Activated CD8-positive, alpha-beta T cell treated with anti-CD3 and anti-CD28 coated beads, Interleukin-2, amount 10 ng/mL, durations not matched to agents 7 days and 5 days (primary cell): ENCODE results near the gene KCP. TPM values are rescaled to one million over a fixed set of nuclear protein-coding genes. Genes with fewer than 3 reads are reported as not detected.
A peak's percentile ranks its signal among the peaks of the same experiment; 100 is the strongest.

ENCODE experiments used
- ATAC-seq: fragments of 150-1000 bp; cut with Tn5 transposase; one replicate; pipeline ENCODE4 v1.10.0; 2021; ENCODE audit warnings: moderate library complexity
- CTCF ChIA-PET: fragments of 350-600 bp; sonication (Branson Sonifier 250); formaldehyde crosslinking; loops from one replicate; lab custom pipeline; 2021; ENCODE audit warnings: antibody characterized with exemption; lab: Charles Lee
- POLR2A ChIA-PET: fragments of 350-600 bp; sonication (Branson Sonifier 250); formaldehyde crosslinking; loops from one replicate; lab custom pipeline; 2021; ENCODE audit warnings: antibody characterized with exemption; lab: Charles Lee
- DNase-seq: peaks from one replicate; pipeline ENCODE4 v3.0.0-alpha.2; 2020
- H3K27ac Mint-ChIP-seq: one replicate; pipeline ENCODE4 v1.8.0; 2021; ENCODE audit warnings: mild to moderate bottlenecking, mixed read lengths
- H3K27me3 Mint-ChIP-seq: one replicate; pipeline ENCODE4 v1.8.0; 2021; ENCODE audit warnings: low read depth, mixed read lengths
- H3K36me3 Mint-ChIP-seq: one replicate; pipeline ENCODE4 v1.8.0; 2021; ENCODE audit warnings: low read depth, mixed read lengths
- H3K4me1 Mint-ChIP-seq: one replicate; pipeline ENCODE4 v1.8.0; 2021; ENCODE audit warnings: low read depth, mixed read lengths
- H3K4me3 Mint-ChIP-seq: one replicate; pipeline ENCODE4 v1.8.0; 2021; ENCODE audit warnings: mild to moderate bottlenecking, mixed read lengths
- H3K9me3 Mint-ChIP-seq: one replicate; pipeline ENCODE4 v1.8.0; 2022; ENCODE audit warnings: mixed read lengths; ENCODE audit not compliant: insufficient read depth
- total RNA-seq, 2 experiments: library from RNA; stranded (reverse); gene quantifications; one replicate each; pipeline ENCODE4 v1.2.3, GENCODE V29; 2021

The KCP gene
- total RNA-seq, 2 experiments from 2014 or later, result 0.21 TPM; not detected in 1

- POLR2A ChIA-PET, result no interaction called here
- no peaks in the 10 kb centered on the region for H3K4me1 Mint-ChIP-seq
- no peak for DNase-seq
- CTCF ChIA-PET, result no interaction called here
- no peak overlapping the region for H3K4me3 Mint-ChIP-seq
- no peak for ATAC-seq
- H3K27me3 Mint-ChIP-seq, result peaks cover 3% of the 10 kb centered on the region
- H3K27ac Mint-ChIP-seq, result no peak overlapping the region
- no peaks in the 10 kb centered on the region for H3K36me3 Mint-ChIP-seq
- H3K9me3 Mint-ChIP-seq, result no peaks in the 10 kb centered on the region
These were observed 15.2 kb downstream of the KCP start for GRCh38 chr7:128895320-128895719.

DNA sequence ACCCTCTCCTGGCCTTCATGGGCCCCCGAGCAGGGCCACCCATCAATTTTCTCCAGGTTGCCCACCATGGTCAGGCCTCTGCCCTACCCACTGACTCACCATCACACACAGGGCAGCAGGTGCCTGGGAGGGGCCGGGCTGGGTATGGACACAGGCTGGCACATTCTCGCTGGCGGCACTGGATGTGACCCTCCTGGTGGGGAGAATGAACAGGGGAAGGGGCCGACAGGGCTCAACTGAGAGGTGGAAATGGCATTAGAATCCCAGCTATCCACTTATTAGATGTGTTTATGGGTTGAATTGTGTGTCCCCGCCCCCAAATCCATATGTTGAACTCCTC, 16.4 kb downstream of the KCP start:
- ChIA-PET POLR2A (no interaction called here), CTCF (no interaction called here)
- peaks cover 11% of the 10 kb centered on the region for H3K27me3 Mint-ChIP-seq
- H3K36me3 Mint-ChIP-seq, result no peaks in the 10 kb centered on the region
- no peak for DNase-seq
- H3K27ac Mint-ChIP-seq, result no peak overlapping the region
- no peaks in the 10 kb centered on the region for H3K9me3 Mint-ChIP-seq
- no peak for ATAC-seq
- H3K4me1 Mint-ChIP-seq, result peaks cover 2% of the 10 kb centered on the region
- H3K4me3 Mint-ChIP-seq, result no peak overlapping the region

DNA sequence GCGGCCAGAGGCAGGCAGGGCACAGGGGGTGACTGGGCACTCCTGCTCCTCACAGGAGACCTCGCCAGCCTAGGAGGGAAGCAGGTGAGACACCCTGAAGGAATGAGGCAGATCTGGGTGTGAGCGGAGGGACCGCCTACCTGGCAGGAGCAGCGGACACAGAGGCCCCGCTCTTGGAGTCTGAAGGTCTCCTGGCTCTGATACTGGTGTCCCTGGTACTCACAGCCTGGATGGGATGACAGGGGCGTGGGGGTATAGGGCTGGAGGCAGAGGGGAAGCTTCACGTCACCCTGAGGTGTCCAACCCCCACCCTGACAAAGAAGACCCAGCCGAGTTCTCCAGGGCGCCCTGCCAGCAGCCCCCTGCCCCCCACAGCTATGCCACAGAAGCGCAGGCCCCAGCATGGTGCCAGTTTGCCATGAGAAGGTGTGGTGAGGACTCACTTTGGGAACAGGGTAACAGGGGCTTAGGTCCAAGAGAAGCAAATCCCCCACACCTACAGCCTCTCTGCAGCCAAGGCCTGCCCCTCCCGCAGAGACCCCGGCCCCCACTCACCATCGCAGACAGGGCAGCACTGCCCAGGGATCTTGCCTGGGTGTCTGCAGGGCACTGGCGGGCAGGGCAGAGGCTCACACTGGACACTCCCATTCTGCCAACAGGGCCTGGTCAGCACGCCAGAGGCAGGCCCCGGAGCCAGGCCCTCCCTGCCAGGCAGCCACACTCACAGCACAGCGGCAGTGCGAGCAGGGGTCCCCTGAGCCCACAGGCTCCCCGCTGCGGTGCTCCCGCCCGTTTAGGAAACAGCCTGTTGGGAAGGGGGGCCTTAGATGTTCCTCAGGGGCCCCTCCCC, 17.0 kb downstream of the KCP start:
- peaks cover 11% of the 10 kb centered on the region for H3K27me3 Mint-ChIP-seq
- no peak for ATAC-seq

DNA sequence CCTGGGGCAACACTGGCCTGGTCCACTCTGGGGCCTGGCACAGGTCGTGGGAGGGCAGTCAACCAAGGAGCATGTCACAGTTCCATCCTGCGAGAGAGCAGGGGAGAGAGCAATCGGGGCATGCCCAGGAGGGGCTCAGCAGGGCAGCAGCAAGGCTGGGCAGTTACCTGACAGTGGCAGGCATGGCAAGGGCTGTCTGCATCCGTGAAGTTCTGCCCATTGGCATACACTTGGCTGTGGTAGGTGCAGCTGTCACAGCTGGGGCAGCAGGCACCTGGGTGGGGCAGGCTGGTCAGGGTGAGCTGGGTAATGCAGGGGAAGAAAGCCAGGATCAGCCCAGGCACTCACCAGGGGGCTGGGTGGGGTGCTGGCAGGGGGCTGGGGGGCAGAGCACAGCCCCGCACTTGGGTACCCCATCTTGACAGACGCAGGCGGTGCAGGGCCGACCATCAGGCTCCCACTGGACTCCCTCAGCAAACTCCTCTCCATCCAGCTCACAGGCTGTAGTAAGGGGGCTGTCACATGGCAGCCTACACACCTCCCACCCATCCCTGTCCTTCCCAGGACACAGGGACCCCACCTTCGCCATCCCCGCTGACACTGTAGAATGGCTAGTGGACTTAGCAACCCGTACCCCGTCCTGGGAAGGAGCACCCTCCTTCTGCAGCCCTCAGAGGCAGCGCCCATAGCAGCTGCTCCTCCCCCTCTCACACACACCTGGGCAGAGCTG, 17.8 kb downstream of the KCP start:
- DNase-seq (no peak), ATAC-seq (no peak)
- H3K4me1 Mint-ChIP-seq, result peaks cover 2% of the 10 kb centered on the region
- CTCF ChIA-PET, result no interaction called here
- H3K27ac Mint-ChIP-seq, result no peak overlapping the region
- H3K4me3 Mint-ChIP-seq, result no peak overlapping the region
- peaks cover 11% of the 10 kb centered on the region for H3K27me3 Mint-ChIP-seq
- POLR2A ChIA-PET, result no interaction called here
- H3K36me3 Mint-ChIP-seq, result no peaks in the 10 kb centered on the region
- no peaks in the 10 kb centered on the region for H3K9me3 Mint-ChIP-seq

More for the DNA sequence above, 17.0 kb downstream of the KCP start:
- Mint-ChIP-seq H3K4me3 (no peak overlapping the region), H3K27ac (no peak overlapping the region), H3K9me3 (no peaks in the 10 kb centered on the region), H3K4me1 (peaks cover 2% of the 10 kb centered on the region), H3K36me3 (no peaks in the 10 kb centered on the region)
- no peak for DNase-seq
- CTCF ChIA-PET, result no interaction called here
- POLR2A ChIA-PET, result no interaction called here

DNA sequence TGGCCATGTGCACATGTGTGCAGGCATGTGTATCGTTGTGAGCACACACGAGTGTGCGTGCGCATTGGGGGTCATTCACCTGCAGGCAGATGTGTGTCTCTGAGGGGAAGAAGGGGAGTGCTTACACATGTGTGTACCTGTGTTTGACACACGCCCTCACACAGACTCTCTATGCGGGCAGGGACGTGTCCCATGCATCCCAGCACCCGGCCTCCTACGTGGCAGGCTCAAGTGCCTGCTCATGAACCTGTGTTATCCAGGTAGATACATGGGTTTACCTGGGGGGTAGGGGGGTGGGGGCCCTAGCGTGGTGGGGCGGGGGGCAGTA, 18.6 kb downstream of the KCP start:
- H3K4me3 Mint-ChIP-seq, result no peak overlapping the region
- peaks cover 2% of the 10 kb centered on the region for H3K4me1 Mint-ChIP-seq
- H3K9me3 Mint-ChIP-seq, result no peaks in the 10 kb centered on the region
- POLR2A ChIA-PET, result no interaction called here
- CTCF ChIA-PET, result no interaction called here
- H3K27me3 Mint-ChIP-seq, result peaks cover 11% of the 10 kb centered on the region
- no peak for ATAC-seq
- H3K36me3 Mint-ChIP-seq, result no peaks in the 10 kb centered on the region
- no peak for DNase-seq
- no peak overlapping the region for H3K27ac Mint-ChIP-seq

- ChIA-PET POLR2A (no interaction called here), CTCF (no interaction called here)
- H3K4me1 Mint-ChIP-seq, result peaks cover 2% of the 10 kb centered on the region
- DNase-seq (no peak), ATAC-seq (peak; percentile 12)
- no peak overlapping the region for H3K4me3 Mint-ChIP-seq
- H3K27me3 Mint-ChIP-seq, result peaks cover 11% of the 10 kb centered on the region
- H3K27ac Mint-ChIP-seq, result no peak overlapping the region
- no peaks in the 10 kb centered on the region for H3K9me3 Mint-ChIP-seq
- H3K36me3 Mint-ChIP-seq, result no peaks in the 10 kb centered on the region
These were observed 19.2 kb downstream of the KCP start for GRCh38 chr7:128891110-128891941.

DNA sequence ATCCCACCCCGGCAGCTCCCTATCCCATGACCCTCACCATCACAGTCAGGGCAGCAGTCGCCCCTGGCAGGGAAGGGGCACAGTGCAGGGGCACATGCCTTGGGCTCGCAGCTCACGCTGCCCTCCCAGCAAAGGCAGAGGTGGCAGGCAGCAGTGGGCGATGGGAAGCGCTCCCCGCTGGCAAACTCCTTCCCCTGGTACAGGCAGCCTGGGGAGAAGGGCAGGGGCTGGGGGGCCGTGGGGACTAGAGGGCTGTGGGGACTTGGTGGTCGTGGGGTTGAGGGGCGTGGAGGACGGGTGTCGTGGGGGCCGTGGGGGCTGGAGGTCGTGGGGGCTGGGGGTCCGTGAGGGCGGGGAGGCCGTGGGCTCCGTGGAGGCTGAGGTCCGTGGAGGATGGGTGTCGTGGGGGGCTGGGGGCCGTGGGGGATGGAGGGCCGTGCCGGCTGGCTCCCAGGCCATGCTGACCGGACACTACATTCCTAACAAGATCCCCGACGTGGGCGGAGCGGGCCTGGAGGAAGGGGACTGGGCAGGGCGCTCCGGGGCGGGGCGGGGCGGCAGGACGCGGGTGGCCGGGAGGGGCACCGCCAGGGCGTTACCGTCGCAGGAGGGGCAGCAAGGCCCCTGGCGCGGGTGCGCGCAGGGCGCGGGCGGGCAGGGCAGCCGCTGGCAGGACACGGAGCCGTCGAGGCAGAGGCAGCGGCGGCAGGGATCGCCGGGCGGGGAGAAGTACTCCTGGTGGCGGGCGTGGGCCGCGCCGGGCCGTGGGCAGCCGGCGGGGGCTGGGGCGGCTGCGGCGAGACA, 20.0 kb downstream of the KCP start:
- peaks cover 11% of the 10 kb centered on the region for H3K27me3 Mint-ChIP-seq
- H3K9me3 Mint-ChIP-seq, result no peaks in the 10 kb centered on the region
- H3K36me3 Mint-ChIP-seq, result no peaks in the 10 kb centered on the region
- H3K27ac Mint-ChIP-seq, result no peak overlapping the region
- DNase-seq (no peak), ATAC-seq (peak; percentile 27)
- POLR2A ChIA-PET, result no interaction called here
- CTCF ChIA-PET, result interaction anchor here (1.1 kb wide), 1 partner anchor 9 kb away, joined by 4 read pairs; no protein-coding TSS in a partner anchor
- peaks cover 2% of the 10 kb centered on the region for H3K4me1 Mint-ChIP-seq
- H3K4me3 Mint-ChIP-seq, result no peak overlapping the region

- Mint-ChIP-seq H3K36me3 (no peaks in the 10 kb centered on the region), H3K27ac (no peak overlapping the region), H3K27me3 (peaks cover 11% of the 10 kb centered on the region), H3K4me1 (peaks cover 5% of the 10 kb centered on the region), H3K9me3 (no peaks in the 10 kb centered on the region), H3K4me3 (no peak overlapping the region)
- POLR2A ChIA-PET, result no interaction called here
- CTCF ChIA-PET, result no interaction called here
- ATAC-seq (no peak), DNase-seq (no peak)
These were observed 21.4 kb downstream of the KCP start for GRCh38 chr7:128889121-128889520.

DNA sequence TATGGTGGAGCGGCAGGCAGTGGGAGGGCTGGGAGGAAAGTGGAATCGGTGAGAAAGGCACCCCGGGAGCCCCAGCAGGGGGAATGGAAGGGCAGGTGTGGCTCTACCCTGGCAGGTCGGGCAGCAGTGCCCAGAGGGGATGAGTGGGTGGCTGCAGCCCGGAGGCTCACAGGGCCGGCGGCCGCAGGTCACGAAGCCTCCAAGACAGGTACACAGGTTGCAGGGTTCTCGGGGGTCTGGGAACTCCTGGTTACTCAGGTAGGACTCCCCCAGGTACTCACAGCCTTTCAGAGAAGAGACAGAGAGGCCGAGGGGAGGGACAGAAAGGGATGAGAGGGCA, 21.8 kb downstream of the KCP start:
- Mint-ChIP-seq H3K4me1 (peaks cover 6% of the 10 kb centered on the region), H3K4me3 (no peak overlapping the region), H3K27me3 (peaks cover 11% of the 10 kb centered on the region)

GRCh38 chr7:128888039-128888755, 22.3 kb downstream of the KCP start:
- no peak overlapping the region for H3K4me3 Mint-ChIP-seq
- no peaks in the 10 kb centered on the region for H3K36me3 Mint-ChIP-seq
- no peak overlapping the region for H3K27ac Mint-ChIP-seq
- no peak for ATAC-seq
- POLR2A ChIA-PET, result no interaction called here
- H3K27me3 Mint-ChIP-seq, result peaks cover 11% of the 10 kb centered on the region
- CTCF ChIA-PET, result no interaction called here
- H3K4me1 Mint-ChIP-seq, result peaks cover 8% of the 10 kb centered on the region
- H3K9me3 Mint-ChIP-seq, result no peaks in the 10 kb centered on the region
- no peak for DNase-seq

More for the DNA sequence above, 21.8 kb downstream of the KCP start:
- ATAC-seq, result no peak
- CTCF ChIA-PET, result no interaction called here
- H3K27ac Mint-ChIP-seq, result no peak overlapping the region
- no peak for DNase-seq
- POLR2A ChIA-PET, result no interaction called here
- no peaks in the 10 kb centered on the region for H3K36me3 Mint-ChIP-seq
- H3K9me3 Mint-ChIP-seq, result no peaks in the 10 kb centered on the region
